ENCODE measurements around the gene NPW. TPM values are rescaled to one million over a fixed set of nuclear protein-coding genes. Genes with fewer than 3 reads are reported as not detected.

Gene NPW
- total and polyA plus RNA-seq, 9 of the 15 experiments (the other 6 are each of a cell fraction or from before 2014, with no cell fraction given), result 0.14 to 4.0 (median 2.6) TPM; not detected in 4

DNA sequence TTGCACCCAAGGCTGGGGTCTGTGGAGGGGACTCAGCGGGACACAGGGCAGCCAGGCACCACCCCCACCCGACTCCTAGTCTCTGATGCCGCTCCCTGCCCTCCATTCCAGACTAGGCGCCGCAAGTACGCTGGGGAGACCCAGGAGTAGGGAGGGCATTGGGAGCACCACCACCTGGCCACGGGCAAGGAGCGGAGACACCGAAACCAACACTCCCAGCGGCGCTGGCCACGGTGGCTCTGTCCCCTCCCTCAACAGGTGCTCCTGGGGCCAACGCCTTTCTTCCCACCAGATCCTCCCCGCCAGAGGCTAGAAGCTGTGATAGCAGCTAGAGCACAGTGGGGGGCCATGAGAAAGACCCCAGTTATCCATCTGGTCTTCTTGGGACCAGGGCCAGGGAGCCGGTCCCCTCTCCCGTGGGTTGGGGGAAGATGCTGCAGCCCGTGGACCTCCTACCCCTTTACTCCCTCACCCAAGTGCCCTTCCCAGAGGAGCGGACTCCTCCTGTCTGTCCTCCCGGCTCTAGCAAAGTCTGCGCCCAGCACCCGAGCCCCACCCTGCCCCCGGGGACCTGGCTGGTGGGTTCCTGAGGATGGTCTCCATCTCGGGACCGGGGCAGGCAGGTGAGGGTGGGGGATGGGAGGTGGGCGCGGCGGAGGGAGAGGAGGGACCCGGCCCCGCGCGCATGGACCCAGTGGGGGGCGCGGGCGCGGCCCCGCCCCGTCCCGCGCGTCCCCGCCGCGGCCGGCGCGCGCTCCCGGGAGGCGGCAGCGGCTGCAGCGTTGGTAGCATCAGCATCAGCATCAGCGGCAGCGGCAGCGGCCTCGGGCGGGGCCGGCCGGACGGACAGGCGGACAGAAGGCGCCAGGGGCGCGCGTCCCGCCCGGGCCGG lies 30.1 kb upstream of the NPW start, which contains the start of gene SYNGR3 (continued):
- TF ChIP-seq PHF21A (IDR thresholded peaks at IDR 0.05; ENCODE audit: borderline replicate concordance, low read depth) (no peak), HNRNPUL1 (IDR thresholded peaks at IDR 0.05; ENCODE audit: low read length) (no peak), TCF7 (IDR thresholded peaks at IDR 0.05; ENCODE audit: borderline replicate concordance) (no peak), SRSF3 (IDR thresholded peaks at IDR 0.05; ENCODE audit: insufficient read depth, low read length) (no peak), E2F1 (CRISPR knock-in tag; IDR thresholded peaks at IDR 0.05) (no peak), CBFA2T3 (IDR thresholded peaks at IDR 0.05) (no peak), CTBP1 (IDR thresholded peaks at IDR 0.05; ENCODE audit: borderline replicate concordance) (peak; percentile 75; the same call in 1 of the 2 replicates), IRF9 (tag; IDR thresholded peaks at IDR 0.05) (no peak), UBTF (IDR thresholded peaks at IDR 0.05; ENCODE audit: borderline replicate concordance in 1 of 2, low read depth in 2 of 2, low read length in 2 of 2) (0 out of 4 replicates have a peak, but pooled peaks of 1 of the 2 experiments have one; percentile 40), PCBP2 (IDR thresholded peaks at IDR 0.05; ENCODE audit: low read depth, low read length, poor library complexity, severe bottlenecking) (no peak), EHMT2 (IDR thresholded peaks at IDR 0.05) (no peak), SETDB1 (IDR thresholded peaks at IDR 0.05; ENCODE audit: low read length) (no peak), SREBF1 (IDR thresholded peaks at IDR 0.05; ENCODE audit: borderline replicate concordance, low read depth, low read length) (no peak), ILK (tag; IDR thresholded peaks at IDR 0.05; ENCODE audit: borderline replicate concordance, low read depth) (no peak), THAP12 (CRISPR knock-in tag; IDR thresholded peaks at IDR 0.05) (0 out of 2 replicates have a peak, but pooled peaks have one; percentile 46), KAT2B (IDR thresholded peaks at IDR 0.05; ENCODE audit: low read depth, low read length) (no peak), RFX7 (CRISPR knock-in tag; IDR thresholded peaks at IDR 0.05) (no peak)
- TF ChIP-seq, protein P1, sequence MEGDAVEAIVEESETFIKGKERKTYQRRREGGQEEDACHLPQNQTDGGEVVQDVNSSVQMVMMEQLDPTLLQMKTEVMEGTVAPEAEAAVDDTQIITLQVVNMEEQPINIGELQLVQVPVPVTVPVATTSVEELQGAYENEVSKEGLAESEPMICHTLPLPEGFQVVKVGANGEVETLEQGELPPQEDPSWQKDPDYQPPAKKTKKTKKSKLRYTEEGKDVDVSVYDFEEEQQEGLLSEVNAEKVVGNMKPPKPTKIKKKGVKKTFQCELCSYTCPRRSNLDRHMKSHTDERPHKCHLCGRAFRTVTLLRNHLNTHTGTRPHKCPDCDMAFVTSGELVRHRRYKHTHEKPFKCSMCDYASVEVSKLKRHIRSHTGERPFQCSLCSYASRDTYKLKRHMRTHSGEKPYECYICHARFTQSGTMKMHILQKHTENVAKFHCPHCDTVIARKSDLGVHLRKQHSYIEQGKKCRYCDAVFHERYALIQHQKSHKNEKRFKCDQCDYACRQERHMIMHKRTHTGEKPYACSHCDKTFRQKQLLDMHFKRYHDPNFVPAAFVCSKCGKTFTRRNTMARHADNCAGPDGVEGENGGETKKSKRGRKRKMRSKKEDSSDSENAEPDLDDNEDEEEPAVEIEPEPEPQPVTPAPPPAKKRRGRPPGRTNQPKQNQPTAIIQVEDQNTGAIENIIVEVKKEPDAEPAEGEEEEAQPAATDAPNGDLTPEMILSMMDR (IDR thresholded peaks at IDR 0.05 in 2 of 3, conservative IDR thresholded peaks at IDR 0.05 in 1 of 3; ENCODE audit: insufficient read depth in 2 of 3, low read depth in 1 of 3, low read length in 3 of 3), result peak in 1 of 3 experiments; percentile 25; a peak in 1 of 6 replicates

Data from K562 (cell line).